HepG2 (cell line): ENCODE measurements around the gene ZNF320. TPM values are rescaled to one million over a fixed set of nuclear protein-coding genes. Genes with fewer than 3 reads are reported as not detected.

ENCODE experiments used
- ARNTL ChIP-seq: sonication (generic); formaldehyde crosslinking; IDR thresholded peaks from 2 replicates; pipeline ENCODE4 v1.4.0; 2020; ENCODE audit warnings: mild to moderate bottlenecking, missing genetic modification reagents
- ATAD3A ChIP-seq: sonication (generic); formaldehyde crosslinking; IDR thresholded peaks from 2 replicates; pipeline ENCODE4 v1.4.0; 2020; ENCODE audit warnings: missing genetic modification reagents
- CREBL2 ChIP-seq: sonication (generic); formaldehyde crosslinking; IDR thresholded peaks from 2 replicates; pipeline ENCODE4 v1.8.1; 2023; ENCODE audit warnings: missing genetic modification reagents, mild to moderate bottlenecking, borderline replicate concordance
- E2F2 ChIP-seq: sonication (generic); formaldehyde crosslinking; IDR thresholded peaks from 2 replicates; pipeline ENCODE4 v1.4.0; 2020; ENCODE audit warnings: missing genetic modification reagents, borderline replicate concordance
- RNF2 ChIP-seq: fragments of 450-650 bp; conservative IDR thresholded peaks from 2 replicates; pipeline ENCODE4 v1.6.1; 2016; ENCODE audit warnings: low read depth
- U2AF2 ChIP-seq: fragments of 200-400 bp; formaldehyde crosslinking; IDR thresholded peaks from 2 replicates; pipeline ENCODE4 v1.6.1; 2017; ENCODE audit warnings: low read depth, mild to moderate bottlenecking, low read length
- ZBTB26 ChIP-seq: IDR thresholded peaks from 2 replicates; pipeline ENCODE4 v1.6.1; 2016; ENCODE audit warnings: missing compliant biosample characterization, missing genetic modification reagents, borderline replicate concordance
- ZBTB38 ChIP-seq: sonication (generic); formaldehyde crosslinking; IDR thresholded peaks from 2 replicates; pipeline ENCODE4 v1.5.1; 2020; ENCODE audit warnings: mild to moderate bottlenecking, missing genetic modification reagents
- ZBTB7B ChIP-seq: sonication (generic); formaldehyde crosslinking; IDR thresholded peaks from 2 replicates; pipeline ENCODE4 v1.4.0; 2020; ENCODE audit warnings: missing genetic modification reagents
- ZBTB8A ChIP-seq: sonication (generic); formaldehyde crosslinking; IDR thresholded peaks from 2 replicates; pipeline ENCODE4 v1.4.0; 2020; ENCODE audit warnings: mild to moderate bottlenecking, low read depth, missing genetic modification reagents, borderline replicate concordance
- ZEB1 ChIP-seq: IDR thresholded peaks from 2 replicates; pipeline ENCODE4 v1.6.1; 2012; ENCODE audit warnings: mild to moderate bottlenecking, low read depth, inconsistent platforms; ENCODE audit not compliant: insufficient replicate concordance
- ZFP62 ChIP-seq: sonication (generic); formaldehyde crosslinking; IDR thresholded peaks from 2 replicates; pipeline ENCODE4 v1.4.0; 2020; ENCODE audit warnings: missing genetic modification reagents
- ZNF12 ChIP-seq: sonication (generic); formaldehyde crosslinking; IDR thresholded peaks from 2 replicates; pipeline ENCODE4 v1.5.0; 2020; ENCODE audit warnings: missing genetic modification reagents
- ZNF335 ChIP-seq: sonication (generic); formaldehyde crosslinking; IDR thresholded peaks from 2 replicates; pipeline ENCODE4 v1.4.0; 2020; ENCODE audit warnings: missing genetic modification reagents
- ZNF749 ChIP-seq: sonication (generic); formaldehyde crosslinking; IDR thresholded peaks from 2 replicates; pipeline ENCODE4 v1.8.0; 2022; ENCODE audit warnings: mild to moderate bottlenecking, missing genetic modification reagents, moderate library complexity, borderline replicate concordance
- ZNF790 ChIP-seq: sonication (generic); formaldehyde crosslinking; IDR thresholded peaks from 2 replicates; pipeline ENCODE4 v1.8.0; 2022; ENCODE audit warnings: missing genetic modification reagents, mild to moderate bottlenecking, borderline replicate concordance
- ZNF883 ChIP-seq: sonication (generic); formaldehyde crosslinking; IDR thresholded peaks from 2 replicates; pipeline ENCODE4 v1.5.1; 2020; ENCODE audit warnings: mild to moderate bottlenecking, missing genetic modification reagents; ENCODE audit errors: not compliant biosample characterization
- polyA plus RNA-seq, 8 experiments: library from polyadenylated mRNA; depleted of rRNA in 3 of 8; stranded (reverse) in 7 of 8; unstranded in 1 of 8; fragments of >200 nt; fragmentation: Illumina TruSeq in 4 of 8; extraction: Trizol in 4 of 8; gene quantifications; 2 replicates each; pipeline versions ENCODE4 v1.2.1 to v1.2.3, GENCODE V29; 2011 to 2016; ENCODE audit warnings: low read depth in 4 of 8, missing spikeins in 1 of 8, mixed read lengths in 1 of 8; ENCODE audit not compliant: insufficient read depth in 1 of 8
- total RNA-seq, 5 experiments: library from RNA; depleted of rRNA; stranded (reverse); fragments of >200 nt; fragmentation: Illumina TruSeq; extraction: Trizol; gene quantifications; 2 replicates each; pipeline ENCODE4 v1.2.3, GENCODE V29; 2016; ENCODE audit warnings: low read depth in 1 of 5
- TF ChIP-seq, protein P1 (sequence below): IDR thresholded peaks from 2 replicates; pipeline ENCODE4 v1.6.1; 2016; ENCODE audit warnings: low read depth
- TF ChIP-seq, protein P2 (sequence below): sonication (generic); formaldehyde crosslinking; IDR thresholded peaks from 2 replicates; pipeline ENCODE4 v1.8.1; 2023; ENCODE audit warnings: mild to moderate bottlenecking, missing genetic modification reagents, borderline replicate concordance

Gene ZNF320
- total and polyA plus RNA-seq, 2 of the 13 experiments (the other 11 are each of a cell fraction or from before 2014, with no cell fraction given): 0.49 TPM; not detected in 1

- TF ChIP-seq, protein P1, sequence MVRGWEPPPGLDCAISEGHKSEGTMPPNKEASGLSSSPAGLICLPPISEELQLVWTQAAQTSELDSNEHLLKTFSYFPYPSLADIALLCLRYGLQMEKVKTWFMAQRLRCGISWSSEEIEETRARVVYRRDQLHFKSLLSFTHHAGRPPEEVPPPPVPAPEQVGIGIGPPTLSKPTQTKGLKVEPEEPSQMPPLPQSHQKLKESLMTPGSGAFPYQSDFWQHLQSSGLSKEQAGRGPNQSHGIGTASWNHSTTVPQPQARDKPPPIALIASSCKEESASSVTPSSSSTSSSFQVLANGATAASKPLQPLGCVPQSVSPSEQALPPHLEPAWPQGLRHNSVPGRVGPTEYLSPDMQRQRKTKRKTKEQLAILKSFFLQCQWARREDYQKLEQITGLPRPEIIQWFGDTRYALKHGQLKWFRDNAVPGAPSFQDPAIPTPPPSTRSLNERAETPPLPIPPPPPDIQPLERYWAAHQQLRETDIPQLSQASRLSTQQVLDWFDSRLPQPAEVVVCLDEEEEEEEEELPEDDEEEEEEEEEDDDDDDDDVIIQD (CRISPR knock-in tag): 0 out of 2 replicates have a peak, but pooled peaks have one; percentile 11
- no peak for TF ChIP-seq ZNF335 (CRISPR knock-in tag)
- TF ChIP-seq ZBTB26 (CRISPR knock-in tag): no peak
- no peak for TF ChIP-seq ZEB1
- TF ChIP-seq ZBTB38 (CRISPR knock-in tag): no peak
- TF ChIP-seq ZNF749 (CRISPR knock-in tag): no peak
- TF ChIP-seq ZNF790: no peak
- TF ChIP-seq, protein P2, sequence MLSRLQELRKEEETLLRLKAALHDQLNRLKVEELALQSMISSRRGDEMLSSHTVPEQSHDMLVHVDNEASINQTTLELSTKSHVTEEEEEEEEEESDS (CRISPR knock-in tag): no peak
- no peak for TF ChIP-seq ZFP62
- TF ChIP-seq ZBTB8A (CRISPR knock-in tag): no peak
- TF ChIP-seq ZNF12: no peak
- TF ChIP-seq ZBTB7B (CRISPR knock-in tag): no peak
- TF ChIP-seq ZNF883 (CRISPR knock-in tag): no peak
- no peak for TF ChIP-seq CREBL2
- no peak for TF ChIP-seq ATAD3A
- TF ChIP-seq E2F2 (CRISPR knock-in tag): no peak
- TF ChIP-seq ARNTL (CRISPR knock-in tag): 0 out of 2 replicates have a peak, but pooled peaks have one; percentile 12
- TF ChIP-seq U2AF2: no peak
- no peak for TF ChIP-seq RNF2
Observed at GRCh38 chr19:52922841-52923777, 25.7 kb upstream of the ZNF320 start, which contains the start of gene ZNF888 (continued).
